GM18505 (cell line): ENCODE data around the gene FGF3.
"Not testable (repeated sequence)": the region's sequence is repeated elsewhere in the genome, so short reads cannot be mapped to it uniquely, and the experiment has no call there.

ENCODE experiments used
- ATAC-seq: cut with Tn5 transposase; IDR thresholded peaks from one replicate; pipeline ENCODE4 v1.9.1; 2021; ENCODE audit not compliant: unreplicated experiment
- POLR2A ChIP-seq: IDR thresholded peaks from 4 replicates; pipeline ENCODE4 v1.6.1; 2011; ENCODE audit warnings: borderline replicate concordance; ENCODE audit not compliant: insufficient read depth, insufficient read length; ENCODE audit errors: extremely low read depth

The FGF3 gene

GRCh38 chr11:69773626-69774353 lies 45.4 kb downstream of the FGF3 start:
- TF ChIP-seq POLR2A = no peak
- ATAC-seq = no peak

GRCh38 chr11:69771466-69771865 lies 47.8 kb downstream of the FGF3 start:
- no peak for ATAC-seq
- TF ChIP-seq POLR2A = no peak

- no peak for ATAC-seq
- no peak for TF ChIP-seq POLR2A
These were observed 48.7 kb downstream of the FGF3 start for GRCh38 chr11:69770540-69770939.

DNA sequence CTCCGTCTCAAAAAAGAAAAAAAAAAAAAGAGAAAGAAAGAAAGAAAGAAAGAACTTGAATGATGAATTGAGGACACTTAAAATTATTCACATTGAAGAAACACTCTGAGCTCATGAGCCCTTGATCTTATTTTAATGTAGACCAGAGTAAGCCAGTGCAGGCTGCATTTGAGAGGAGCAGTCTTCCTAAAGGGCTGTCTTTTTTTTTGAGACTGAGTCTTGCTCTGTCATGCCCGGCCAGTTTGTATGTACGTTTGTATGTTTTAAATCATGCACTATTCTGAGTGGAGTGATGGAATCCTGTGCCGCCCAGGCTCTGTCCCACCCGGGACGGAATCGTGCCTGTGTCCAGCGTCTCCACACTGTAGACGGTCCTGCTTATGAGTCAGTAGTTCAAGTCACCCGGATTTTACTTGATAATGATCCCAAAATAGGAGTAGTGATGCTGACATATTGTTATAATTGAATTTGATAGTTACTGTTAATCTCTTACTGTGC lies 53.7 kb downstream of the FGF3 start:
- ATAC-seq = no peak
- TF ChIP-seq POLR2A = no peak

- not testable (repeated sequence) for ATAC-seq
These were observed 54.3 kb downstream of the FGF3 start for GRCh38 chr11:69764918-69765317.

DNA sequence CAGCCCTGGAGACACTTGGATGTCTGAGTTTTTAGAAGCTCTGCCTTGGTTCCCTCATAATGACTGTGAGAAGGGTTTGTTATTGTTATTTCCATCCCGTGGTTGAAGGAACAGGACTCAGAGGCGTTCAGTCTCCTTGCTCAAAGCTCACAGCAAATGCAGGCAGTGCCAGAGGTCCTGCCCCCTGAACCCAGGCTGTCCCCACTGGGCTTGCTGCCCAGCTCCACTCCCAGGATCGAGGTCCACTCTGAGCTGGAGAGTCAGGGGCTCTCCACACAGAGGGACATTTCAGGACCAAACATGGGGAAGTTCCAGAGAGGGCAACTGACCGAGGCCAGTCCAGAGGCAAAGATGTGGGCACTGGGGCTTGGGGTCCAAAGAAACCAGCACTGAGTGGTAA lies 58.9 kb downstream of the FGF3 start:
- no peak for ATAC-seq
- TF ChIP-seq POLR2A = no peak
